ENCODE measurements around the gene ADGRL2.
A peak's percentile ranks its signal among the peaks of the same experiment; 100 is the strongest.

The ADGRL2 gene

GRCh38 chr1:81800695-81801650 is at the start of gene ADGRL2:
TSS of gene ADGRL2 (plus strand) at chr1:81800934. CDS start at chr1:81836985, 36,051 bp downstream.
- ChIA-PET POLR2A (interaction anchor here (0.5 to 2.2 kb wide), 12 partner anchors 12 to 674 kb away, joined by 3 to 7 read pairs (median 3); no protein-coding TSS in a partner anchor), CTCF (interaction anchor here (0.6 to 1.0 kb wide), 6 partner anchors 87 to 767 kb away, joined by 3 to 5 read pairs (median 4); no protein-coding TSS in a partner anchor)
- peaks cover 12% of the 10 kb centered on the region for H3K4me1 ChIP-seq (ENCODE audit: control insufficient read depth, insufficient read depth, low read length)
- no peaks in the 10 kb centered on the region for H3K36me3 ChIP-seq (ENCODE audit: control insufficient read depth in 2 of 2, insufficient read depth in 1 of 2, low read length in 2 of 2)
- peak within 1 kb of the TSS; percentile 95 for H3K27ac ChIP-seq (ENCODE audit: extremely low read depth, low read depth, low read length)
- no peaks in the 10 kb centered on the region for H3K9me3 ChIP-seq (ENCODE audit: control insufficient read depth, insufficient read depth, low read depth, low read length)
- peak within 1 kb of the TSS; percentile 99 for H3K4me3 ChIP-seq (ENCODE audit: low read depth, low read length)
- TF ChIP-seq KLF16 (tag by site-specific recombination; IDR thresholded peaks at IDR 0.05): peak; percentile 96
- peak; percentile 28; the same call in 1 of the 2 replicates for TF ChIP-seq GLIS1 (tag by site-specific recombination; IDR thresholded peaks at IDR 0.05)
- peak; percentile 58; the same call in 1 of the 2 replicates for TF ChIP-seq ZNF394 (tag by site-specific recombination; IDR thresholded peaks at IDR 0.05; ENCODE audit: borderline replicate concordance)
- peak; percentile 18; the same call in 1 of the 2 replicates for TF ChIP-seq SCRT2 (tag by site-specific recombination; IDR thresholded peaks at IDR 0.05)
- TF ChIP-seq, protein P1, sequence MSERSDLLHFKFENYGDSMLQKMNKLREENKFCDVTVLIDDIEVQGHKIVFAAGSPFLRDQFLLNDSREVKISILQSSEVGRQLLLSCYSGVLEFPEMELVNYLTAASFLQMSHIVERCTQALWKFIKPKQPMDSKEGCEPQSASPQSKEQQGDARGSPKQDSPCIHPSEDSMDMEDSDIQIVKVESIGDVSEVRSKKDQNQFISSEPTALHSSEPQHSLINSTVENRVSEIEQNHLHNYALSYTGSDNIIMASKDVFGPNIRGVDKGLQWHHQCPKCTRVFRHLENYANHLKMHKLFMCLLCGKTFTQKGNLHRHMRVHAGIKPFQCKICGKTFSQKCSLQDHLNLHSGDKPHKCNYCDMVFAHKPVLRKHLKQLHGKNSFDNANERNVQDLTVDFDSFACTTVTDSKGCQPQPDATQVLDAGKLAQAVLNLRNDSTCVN (tag by site-specific recombination; optimal IDR thresholded peaks at IDR 0.05): peak; percentile 61
- peak; percentile 38 for TF ChIP-seq ZFHX2 (tag by site-specific recombination; conservative IDR thresholded peaks at IDR 0.05)
- TF ChIP-seq YY1 (tag by site-specific recombination; IDR thresholded peaks at IDR 0.05): peak; percentile 78
- no peak for TF ChIP-seq OVOL3 (tag by site-specific recombination; IDR thresholded peaks at IDR 0.05)
- no peak for TF ChIP-seq ZNF416 (tag by site-specific recombination; IDR thresholded peaks at IDR 0.05)
- TF ChIP-seq ZNF660 (tag by site-specific recombination; IDR thresholded peaks at IDR 0.05): peak; percentile 91
- TF ChIP-seq ZNF341 (tag by site-specific recombination; IDR thresholded peaks at IDR 0.05; ENCODE audit: low read depth): peak; percentile 99
- TF ChIP-seq ZNF280D (tag by site-specific recombination; IDR thresholded peaks at IDR 0.05): peak; percentile 63; the same call in 1 of the 2 replicates
- peak; percentile 55; the same call in 1 of the 2 replicates for TF ChIP-seq ZNF561 (tag by site-specific recombination; IDR thresholded peaks at IDR 0.05; ENCODE audit: borderline replicate concordance)
- no peak for TF ChIP-seq ZNF311 (tag by site-specific recombination; IDR thresholded peaks at IDR 0.05; ENCODE audit: borderline replicate concordance)
- peak; percentile 8 for TF ChIP-seq ZNF510 (tag by site-specific recombination; IDR thresholded peaks at IDR 0.05; ENCODE audit: insufficient replicate concordance)
- TF ChIP-seq ZNF830 (tag by site-specific recombination; IDR thresholded peaks at IDR 0.05; ENCODE audit: low read depth): no peak
- no peak for TF ChIP-seq ZNF560 (tag by site-specific recombination; IDR thresholded peaks at IDR 0.05; ENCODE audit: borderline replicate concordance)
- TF ChIP-seq, protein P2, sequence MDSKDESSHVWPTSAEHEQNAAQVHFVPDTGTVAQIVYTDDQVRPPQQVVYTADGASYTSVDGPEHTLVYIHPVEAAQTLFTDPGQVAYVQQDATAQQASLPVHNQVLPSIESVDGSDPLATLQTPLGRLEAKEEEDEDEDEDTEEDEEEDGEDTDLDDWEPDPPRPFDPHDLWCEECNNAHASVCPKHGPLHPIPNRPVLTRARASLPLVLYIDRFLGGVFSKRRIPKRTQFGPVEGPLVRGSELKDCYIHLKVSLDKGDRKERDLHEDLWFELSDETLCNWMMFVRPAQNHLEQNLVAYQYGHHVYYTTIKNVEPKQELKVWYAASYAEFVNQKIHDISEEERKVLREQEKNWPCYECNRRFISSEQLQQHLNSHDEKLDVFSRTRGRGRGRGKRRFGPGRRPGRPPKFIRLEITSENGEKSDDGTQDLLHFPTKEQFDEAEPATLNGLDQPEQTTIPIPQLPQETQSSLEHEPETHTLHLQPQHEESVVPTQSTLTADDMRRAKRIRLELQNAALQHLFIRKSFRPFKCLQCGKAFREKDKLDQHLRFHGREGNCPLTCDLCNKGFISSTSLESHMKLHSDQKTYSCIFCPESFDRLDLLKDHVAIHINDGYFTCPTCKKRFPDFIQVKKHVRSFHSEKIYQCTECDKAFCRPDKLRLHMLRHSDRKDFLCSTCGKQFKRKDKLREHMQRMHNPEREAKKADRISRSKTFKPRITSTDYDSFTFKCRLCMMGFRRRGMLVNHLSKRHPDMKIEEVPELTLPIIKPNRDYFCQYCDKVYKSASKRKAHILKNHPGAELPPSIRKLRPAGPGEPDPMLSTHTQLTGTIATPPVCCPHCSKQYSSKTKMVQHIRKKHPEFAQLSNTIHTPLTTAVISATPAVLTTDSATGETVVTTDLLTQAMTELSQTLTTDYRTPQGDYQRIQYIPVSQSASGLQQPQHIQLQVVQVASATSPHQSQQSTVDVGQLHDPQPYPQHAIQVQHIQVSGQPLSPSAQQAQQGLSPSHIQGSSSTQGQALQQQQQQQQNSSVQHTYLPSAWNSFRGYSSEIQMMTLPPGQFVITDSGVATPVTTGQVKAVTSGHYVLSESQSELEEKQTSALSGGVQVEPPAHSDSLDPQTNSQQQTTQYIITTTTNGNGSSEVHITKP (tag by site-specific recombination; IDR thresholded peaks at IDR 0.05): peak; percentile 90
- TF ChIP-seq, protein P3, sequence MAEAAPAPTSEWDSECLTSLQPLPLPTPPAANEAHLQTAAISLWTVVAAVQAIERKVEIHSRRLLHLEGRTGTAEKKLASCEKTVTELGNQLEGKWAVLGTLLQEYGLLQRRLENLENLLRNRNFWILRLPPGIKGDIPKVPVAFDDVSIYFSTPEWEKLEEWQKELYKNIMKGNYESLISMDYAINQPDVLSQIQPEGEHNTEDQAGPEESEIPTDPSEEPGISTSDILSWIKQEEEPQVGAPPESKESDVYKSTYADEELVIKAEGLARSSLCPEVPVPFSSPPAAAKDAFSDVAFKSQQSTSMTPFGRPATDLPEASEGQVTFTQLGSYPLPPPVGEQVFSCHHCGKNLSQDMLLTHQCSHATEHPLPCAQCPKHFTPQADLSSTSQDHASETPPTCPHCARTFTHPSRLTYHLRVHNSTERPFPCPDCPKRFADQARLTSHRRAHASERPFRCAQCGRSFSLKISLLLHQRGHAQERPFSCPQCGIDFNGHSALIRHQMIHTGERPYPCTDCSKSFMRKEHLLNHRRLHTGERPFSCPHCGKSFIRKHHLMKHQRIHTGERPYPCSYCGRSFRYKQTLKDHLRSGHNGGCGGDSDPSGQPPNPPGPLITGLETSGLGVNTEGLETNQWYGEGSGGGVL (tag by site-specific recombination; IDR thresholded peaks at IDR 0.05): peak; percentile 95
- TF ChIP-seq HOXC10 (CRISPR knock-in tag; IDR thresholded peaks at IDR 0.05): no peak
- peak; percentile 81 for TF ChIP-seq ZNF600 (tag by site-specific recombination; IDR thresholded peaks at IDR 0.05)
- TF ChIP-seq HIC1 (tag by site-specific recombination; IDR thresholded peaks at IDR 0.05): 0 out of 2 replicates have a peak, but pooled peaks have one; percentile 10
- TF ChIP-seq ZBTB7A (tag by site-specific recombination; IDR thresholded peaks at IDR 0.05; ENCODE audit: low read depth): no peak
- TF ChIP-seq ZNF521 (tag by site-specific recombination; IDR thresholded peaks at IDR 0.05): no peak
